GM19099 (cell line): ENCODE measurements around the gene MUSTN1.

ENCODE experiments used
- POLR2A ChIP-seq: IDR thresholded peaks from 3 replicates; pipeline ENCODE4 v1.6.1; 2011; ENCODE audit warnings: low read depth; ENCODE audit not compliant: insufficient read length; ENCODE audit errors: extremely low read depth

The MUSTN1 gene

GRCh38 chr3:52834871-52835501, at the start of gene MUSTN1:
Gene MUSTN1 (minus strand): TSS chr3:52835019. CDS start chr3:52834948, 71 bp downstream.
- no peak for TF ChIP-seq POLR2A

- TF ChIP-seq POLR2A = no peak
Observed at GRCh38 chr3:52882377-52882776, 47.6 kb upstream of the MUSTN1 start.

- no peak for TF ChIP-seq POLR2A
Observed at GRCh38 chr3:52881871-52882270, 47.1 kb upstream of the MUSTN1 start.

GRCh38 chr3:52880474-52880873, 45.7 kb upstream of the MUSTN1 start:
- no peak for TF ChIP-seq POLR2A

- no peak for TF ChIP-seq POLR2A
Observed at GRCh38 chr3:52880047-52880446, 45.2 kb upstream of the MUSTN1 start.

GRCh38 chr3:52879581-52879980, 44.8 kb upstream of the MUSTN1 start:
- TF ChIP-seq POLR2A = no peak

- no peak for TF ChIP-seq POLR2A
Observed at GRCh38 chr3:52879090-52879489, 44.3 kb upstream of the MUSTN1 start.

- TF ChIP-seq POLR2A = no peak
Observed at GRCh38 chr3:52877085-52877484, 42.3 kb upstream of the MUSTN1 start.

- no peak for TF ChIP-seq POLR2A
Observed at GRCh38 chr3:52874864-52875587, 40.2 kb upstream of the MUSTN1 start.

GRCh38 chr3:52874160-52874701, 39.4 kb upstream of the MUSTN1 start:
- TF ChIP-seq POLR2A = no peak

GRCh38 chr3:52873433-52874159, 38.8 kb upstream of the MUSTN1 start:
- no peak for TF ChIP-seq POLR2A

GRCh38 chr3:52872245-52872644, 37.4 kb upstream of the MUSTN1 start:
- TF ChIP-seq POLR2A = no peak

GRCh38 chr3:52871761-52872160, 36.9 kb upstream of the MUSTN1 start:
- no peak for TF ChIP-seq POLR2A

- TF ChIP-seq POLR2A = no peak
Observed at GRCh38 chr3:52870471-52870870, 35.7 kb upstream of the MUSTN1 start.

- TF ChIP-seq POLR2A = no peak
Observed at GRCh38 chr3:52866427-52866826, 31.6 kb upstream of the MUSTN1 start.
